ENCODE data around the gene PIEZO2.

DNA sequence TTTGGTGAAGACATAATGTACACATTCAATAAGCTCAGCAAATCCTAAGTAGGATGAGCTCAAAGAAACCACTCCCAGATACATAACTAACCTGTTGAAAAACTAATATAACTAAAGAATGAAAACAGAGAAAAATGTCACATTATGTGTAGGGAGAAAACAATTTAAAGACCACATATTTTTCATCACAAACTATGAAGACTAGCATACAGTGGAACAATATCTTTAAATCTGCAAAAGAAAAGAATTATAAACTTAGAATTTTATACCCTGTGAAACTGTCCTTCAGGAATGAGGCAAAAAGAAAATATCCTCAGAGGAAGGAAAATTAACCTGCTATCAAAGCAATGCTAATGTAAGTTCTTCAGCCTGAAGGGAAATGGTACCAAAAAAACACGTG, 151.5 kb downstream of the PIEZO2 start:
- TF ChIP-seq, protein P1, sequence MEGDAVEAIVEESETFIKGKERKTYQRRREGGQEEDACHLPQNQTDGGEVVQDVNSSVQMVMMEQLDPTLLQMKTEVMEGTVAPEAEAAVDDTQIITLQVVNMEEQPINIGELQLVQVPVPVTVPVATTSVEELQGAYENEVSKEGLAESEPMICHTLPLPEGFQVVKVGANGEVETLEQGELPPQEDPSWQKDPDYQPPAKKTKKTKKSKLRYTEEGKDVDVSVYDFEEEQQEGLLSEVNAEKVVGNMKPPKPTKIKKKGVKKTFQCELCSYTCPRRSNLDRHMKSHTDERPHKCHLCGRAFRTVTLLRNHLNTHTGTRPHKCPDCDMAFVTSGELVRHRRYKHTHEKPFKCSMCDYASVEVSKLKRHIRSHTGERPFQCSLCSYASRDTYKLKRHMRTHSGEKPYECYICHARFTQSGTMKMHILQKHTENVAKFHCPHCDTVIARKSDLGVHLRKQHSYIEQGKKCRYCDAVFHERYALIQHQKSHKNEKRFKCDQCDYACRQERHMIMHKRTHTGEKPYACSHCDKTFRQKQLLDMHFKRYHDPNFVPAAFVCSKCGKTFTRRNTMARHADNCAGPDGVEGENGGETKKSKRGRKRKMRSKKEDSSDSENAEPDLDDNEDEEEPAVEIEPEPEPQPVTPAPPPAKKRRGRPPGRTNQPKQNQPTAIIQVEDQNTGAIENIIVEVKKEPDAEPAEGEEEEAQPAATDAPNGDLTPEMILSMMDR (IDR thresholded peaks at IDR 0.05), result no peak
- no peak for TF ChIP-seq POLR2AphosphoS5 (IDR thresholded peaks at IDR 0.05)
- TF ChIP-seq POLR2A (IDR thresholded peaks at IDR 0.05), result no peak
